ENCODE measurements around the gene MCRS1. TPM values are rescaled to one million over a fixed set of nuclear protein-coding genes. Genes with fewer than 3 reads are reported as not detected.

The MCRS1 gene, protein sequence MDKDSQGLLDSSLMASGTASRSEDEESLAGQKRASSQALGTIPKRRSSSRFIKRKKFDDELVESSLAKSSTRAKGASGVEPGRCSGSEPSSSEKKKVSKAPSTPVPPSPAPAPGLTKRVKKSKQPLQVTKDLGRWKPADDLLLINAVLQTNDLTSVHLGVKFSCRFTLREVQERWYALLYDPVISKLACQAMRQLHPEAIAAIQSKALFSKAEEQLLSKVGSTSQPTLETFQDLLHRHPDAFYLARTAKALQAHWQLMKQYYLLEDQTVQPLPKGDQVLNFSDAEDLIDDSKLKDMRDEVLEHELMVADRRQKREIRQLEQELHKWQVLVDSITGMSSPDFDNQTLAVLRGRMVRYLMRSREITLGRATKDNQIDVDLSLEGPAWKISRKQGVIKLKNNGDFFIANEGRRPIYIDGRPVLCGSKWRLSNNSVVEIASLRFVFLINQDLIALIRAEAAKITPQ
- total RNA-seq = 40.1 and 42.7 TPM in 2 replicates

DNA sequence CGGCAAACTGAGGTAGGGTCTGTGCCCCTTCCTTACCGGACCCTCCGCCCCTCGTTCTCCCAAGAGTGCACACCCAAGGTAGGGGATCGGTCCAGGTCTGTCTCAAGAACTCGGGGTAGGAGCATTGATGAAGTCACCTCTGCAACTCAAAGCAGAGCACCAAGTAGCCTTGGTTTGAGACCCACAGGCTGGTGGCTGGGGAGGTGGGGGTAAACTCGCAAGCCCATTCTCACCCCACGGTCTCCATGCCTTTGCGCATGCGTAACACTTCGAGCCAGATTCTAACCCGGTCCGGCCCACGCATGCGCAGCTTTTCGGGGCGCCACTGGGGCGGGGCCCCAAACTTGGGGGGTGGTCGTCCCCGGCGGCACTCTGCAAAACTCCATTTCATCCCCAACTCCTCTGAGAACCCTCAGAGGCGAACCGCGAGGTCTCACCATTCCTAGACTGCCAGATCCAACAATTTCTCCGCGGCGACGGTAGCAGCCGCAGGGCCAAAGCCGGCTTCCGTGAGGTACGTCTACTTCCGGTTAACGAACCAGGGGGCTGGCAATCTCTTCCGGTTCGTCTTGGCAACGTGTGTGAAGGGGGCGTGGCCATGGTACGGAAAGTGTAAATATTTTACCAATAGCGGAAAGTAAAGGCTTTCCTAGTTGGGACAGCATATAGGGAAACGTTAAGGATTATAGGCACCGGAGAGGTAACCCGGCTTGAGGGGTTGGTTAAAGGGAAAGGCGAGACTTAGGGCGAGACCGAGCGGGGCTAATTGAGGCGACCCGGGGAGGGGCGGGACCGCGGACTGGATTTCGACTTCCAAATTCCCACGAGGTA, at the start of gene MCRS1:
MCRS1 (minus strand) TSS at position 532 of the 831 bp plus-strand sequence. CDS start 1,411 bp downstream, outside the sequence.

DNA sequence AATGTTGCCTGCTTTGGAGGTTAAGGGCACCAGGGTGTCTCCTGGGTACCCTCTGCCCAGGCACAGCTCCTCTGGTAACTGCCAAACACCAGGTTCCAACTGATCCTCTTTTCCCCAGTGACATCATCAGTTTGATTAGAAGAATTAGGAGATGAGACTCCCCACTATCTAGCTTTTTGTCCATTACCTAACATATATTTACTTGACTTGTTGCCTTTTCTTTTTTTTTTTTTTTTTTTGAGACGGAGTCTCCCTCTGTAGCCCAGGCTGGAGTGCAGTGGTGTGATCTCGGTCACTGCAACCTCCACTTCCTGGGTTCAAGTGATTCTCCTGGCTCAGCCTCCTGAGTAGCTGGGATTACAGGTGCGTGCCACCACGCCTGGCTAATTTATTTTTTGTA, 37.6 kb upstream of the MCRS1 start, which contains the start of gene FAM186B:
FAM186B (minus strand) TSS at position 101 of the 400 bp plus-strand sequence. CDS start 162 bp downstream, outside the sequence.

GRCh38 chr12:49538510-49539403, 29.2 kb downstream of the MCRS1 start, which contains the start of gene KCNH3:
Gene KCNH3 (plus strand): TSS chr12:49539030. CDS start chr12:49539417, 387 bp downstream.

Other genes with a start within 250 kb of the MCRS1 start
- 0.89 and 5.0 TPM in 2 replicates for gene TROAP, start 244.9 kb downstream of the MCRS1 start, total RNA-seq
- gene C1QL4, start 231.0 kb downstream of the MCRS1 start, total RNA-seq = 0.14 TPM in 1 of 2 replicates, not detected in the other
- 0.83 and 1.2 TPM in 2 replicates for gene DNAJC22, start 221.3 kb downstream of the MCRS1 start, total RNA-seq
- 30.0 and 65.8 TPM in 2 replicates for gene SPATS2, start 200.7 kb downstream of the MCRS1 start, total RNA-seq
- gene KCNH3, start 29.1 kb downstream of the MCRS1 start, total RNA-seq = under 0.01 and 0.14 TPM in 2 replicates
- gene FAM186B, start 37.5 kb upstream of the MCRS1 start, total RNA-seq = under 0.01 and 0.09 TPM in 2 replicates
- gene PRPF40B, start 55.4 kb upstream of the MCRS1 start, total RNA-seq = 11.6 and 12.5 TPM in 2 replicates
- gene FMNL3, start 139.3 kb upstream of the MCRS1 start, total RNA-seq = 23.8 and 50.0 TPM in 2 replicates
- gene TMBIM6, start 173.4 kb upstream of the MCRS1 start, total RNA-seq = 354 and 370 TPM in 2 replicates

Data from smooth muscle cell of the umbilical artery (primary cell).